ENCODE data around the gene BCL11B. TPM values are rescaled to one million over a fixed set of nuclear protein-coding genes. Genes with fewer than 3 reads are reported as not detected.

Gene BCL11B
- 0.36 and 0.81 TPM in 2 replicates for total RNA-seq

DNA sequence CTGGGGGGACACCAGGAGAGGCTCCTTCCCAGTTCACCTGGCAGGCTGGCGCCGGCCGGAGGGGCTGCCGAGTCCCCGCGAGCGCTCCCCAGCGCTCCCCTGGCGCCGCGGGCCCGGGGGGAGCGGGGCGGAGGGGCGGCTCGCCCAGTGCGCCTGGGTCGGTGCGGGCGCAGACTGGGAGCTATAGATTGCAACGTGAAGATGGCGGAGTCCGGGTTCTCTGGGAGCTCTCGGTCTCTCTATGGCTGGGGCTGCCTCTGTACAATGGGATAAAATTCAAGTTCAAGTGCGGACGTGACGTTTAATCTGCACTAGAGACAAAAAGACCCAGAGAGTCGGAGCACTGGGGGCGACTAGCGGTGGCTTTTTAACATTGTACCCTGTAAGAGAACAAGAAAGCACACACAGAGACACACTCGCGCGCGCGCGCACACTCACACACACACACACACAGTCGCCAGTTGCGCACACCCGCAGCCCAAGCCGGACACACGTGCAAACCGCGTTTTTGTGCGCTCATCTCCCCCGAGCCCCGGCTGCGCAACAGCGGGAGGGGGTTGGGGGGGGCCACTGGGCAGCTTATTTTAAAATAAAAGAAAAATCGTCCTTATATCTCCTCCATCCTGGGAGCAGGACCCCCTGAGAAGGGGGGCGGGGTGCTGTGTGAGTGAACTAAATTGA is at the start of gene BCL11B:
BCL11B (minus strand) TSS at position 247 of the 681 bp plus-strand sequence. CDS start 979 bp downstream, outside the sequence.

Other genes starting within 250 kb of the BCL11B start
- 55.3 and 69.8 TPM in 2 replicates for gene SETD3, start 208.7 kb upstream of the BCL11B start, total RNA-seq
- 32.8 and 33.8 TPM in 2 replicates for gene CCNK, start 209.2 kb upstream of the BCL11B start, total RNA-seq

Data from hair follicle dermal papilla cell (primary cell).